Measurements from ENCODE around the gene SSBP4.

The SSBP4 gene

DNA sequence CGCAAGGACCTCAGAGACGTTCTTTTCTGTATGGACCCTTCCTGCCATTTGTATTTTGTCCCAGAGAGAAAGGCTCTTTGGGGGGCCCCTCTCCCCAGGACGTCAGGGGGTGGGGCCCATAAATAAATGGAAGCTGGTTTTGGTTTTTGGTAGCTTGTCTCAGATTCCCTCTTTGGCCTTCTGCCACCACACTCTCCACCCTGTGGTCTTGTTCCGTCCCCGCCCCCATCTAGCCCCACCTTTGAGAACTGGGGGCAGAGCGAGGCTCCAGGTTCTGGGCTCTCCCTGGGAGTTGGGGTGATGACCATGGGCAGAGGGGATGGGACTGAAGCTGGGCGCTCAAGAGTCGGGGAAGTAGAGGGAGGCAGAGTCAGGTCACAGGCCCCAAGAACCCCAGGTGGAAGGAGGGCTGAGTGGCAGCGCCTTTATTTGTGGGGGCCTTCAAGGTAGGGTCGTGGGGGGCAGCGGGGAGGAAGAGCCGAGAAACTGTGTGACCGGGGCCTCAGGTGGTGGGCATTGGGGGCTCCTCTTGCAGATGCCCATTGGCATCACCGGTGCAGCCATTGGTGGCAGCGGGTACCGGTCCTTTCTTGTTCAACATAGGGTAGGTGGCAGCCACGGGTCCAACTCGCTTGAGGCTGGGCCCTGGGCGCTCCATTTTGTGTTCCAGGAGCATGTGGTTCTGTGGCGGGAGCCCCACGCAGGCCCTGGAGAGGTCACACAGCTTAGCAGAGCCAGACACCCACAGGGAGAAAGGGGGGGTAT, 15.4 kb downstream of the SSBP4 start:
- DNase-seq: no peak

- no peak for DNase-seq
Observed at GRCh38 chr19:18435178-18435841, 16.1 kb downstream of the SSBP4 start.

DNA sequence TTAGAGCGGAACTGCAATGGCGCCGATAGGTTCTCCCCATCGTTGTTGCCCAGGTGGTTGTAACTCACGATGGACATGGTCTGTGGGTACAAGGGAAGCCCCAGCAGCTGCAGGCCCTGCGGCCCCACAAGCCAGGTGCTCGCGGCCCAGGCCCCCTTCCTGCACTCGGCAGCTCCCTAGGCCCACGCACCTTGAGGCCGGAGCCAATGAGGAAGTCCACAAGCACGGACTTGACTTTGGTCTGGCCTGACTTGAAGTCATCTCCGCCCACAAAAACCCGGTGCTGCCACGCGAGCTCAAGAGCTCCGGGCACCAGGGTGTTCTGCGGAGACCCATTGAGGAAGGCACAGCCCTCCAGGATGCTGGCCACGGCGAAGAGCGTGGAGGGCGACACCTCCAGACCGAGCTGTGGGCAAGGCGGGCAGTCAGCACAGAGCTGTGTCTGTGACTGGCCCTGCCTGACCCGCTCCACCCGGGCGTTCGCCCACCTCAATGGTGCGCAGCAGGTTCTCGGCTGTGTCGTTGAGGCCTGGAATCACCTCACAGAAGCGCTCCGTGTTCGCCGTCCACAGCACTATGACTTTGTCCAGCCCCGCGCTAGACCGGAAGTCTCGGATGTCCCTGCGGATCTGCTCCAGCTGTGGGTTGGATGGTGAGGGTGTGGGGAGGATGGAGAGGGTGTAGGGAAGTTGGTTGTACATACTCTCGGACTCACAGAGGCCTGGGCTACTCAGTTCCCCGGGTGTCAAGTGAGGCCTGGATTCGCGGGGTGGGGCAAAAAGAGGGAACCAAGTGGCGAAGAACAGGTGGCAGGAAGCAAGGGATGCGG, 16.9 kb downstream of the SSBP4 start:
- DNase-seq: no peak

DNA sequence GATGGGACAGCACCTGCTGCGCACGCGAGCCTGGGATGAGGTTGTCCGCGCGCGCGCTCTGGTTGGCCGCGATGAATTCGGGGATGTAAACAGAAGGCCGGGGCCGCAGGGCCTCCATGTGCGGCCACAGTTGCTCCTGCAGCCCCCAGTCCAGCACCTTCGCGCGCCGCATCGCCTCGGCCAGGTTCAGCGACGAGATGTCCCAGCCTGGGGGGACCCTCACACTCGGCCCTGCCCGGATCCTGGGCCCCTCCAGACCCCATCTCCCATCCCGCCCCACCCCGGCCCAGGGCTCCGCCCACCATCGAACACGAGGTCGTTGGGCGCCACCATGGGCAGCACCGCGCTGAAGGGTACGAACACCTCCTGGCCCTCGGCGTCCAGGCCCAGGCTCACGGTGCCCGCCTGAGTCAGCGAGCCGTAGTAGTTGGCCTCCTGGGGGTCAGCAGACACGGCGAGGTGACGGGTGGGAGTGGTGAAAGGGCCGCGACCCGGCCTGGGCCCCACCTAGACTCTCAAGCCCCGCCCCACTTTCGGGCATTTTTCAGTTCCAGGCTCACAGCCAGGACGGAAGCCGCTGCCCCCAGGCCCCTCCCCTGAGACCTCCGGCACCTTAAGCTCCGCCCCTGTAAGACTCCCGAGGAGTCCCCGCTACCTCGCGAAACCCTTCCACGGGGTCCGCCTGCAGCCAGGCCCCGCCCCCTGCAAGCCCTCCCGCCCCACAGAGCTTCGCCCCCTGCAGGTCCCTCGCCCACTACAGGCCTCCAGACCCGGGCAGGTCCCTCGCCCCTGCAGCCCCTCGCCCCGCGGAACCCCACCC, 17.7 kb downstream of the SSBP4 start:
- no peak for DNase-seq

- DNase-seq: no peak
Observed at GRCh38 chr19:18437491-18438330, 18.5 kb downstream of the SSBP4 start, which contains the start of gene ISYNA1. Gene ISYNA1 (minus strand): TSS chr19:18438133. CDS start chr19:18437979, 154 bp downstream.

GRCh38 chr19:18438331-18439024, 19.3 kb downstream of the SSBP4 start:
- DNase-seq: no peak

DNA sequence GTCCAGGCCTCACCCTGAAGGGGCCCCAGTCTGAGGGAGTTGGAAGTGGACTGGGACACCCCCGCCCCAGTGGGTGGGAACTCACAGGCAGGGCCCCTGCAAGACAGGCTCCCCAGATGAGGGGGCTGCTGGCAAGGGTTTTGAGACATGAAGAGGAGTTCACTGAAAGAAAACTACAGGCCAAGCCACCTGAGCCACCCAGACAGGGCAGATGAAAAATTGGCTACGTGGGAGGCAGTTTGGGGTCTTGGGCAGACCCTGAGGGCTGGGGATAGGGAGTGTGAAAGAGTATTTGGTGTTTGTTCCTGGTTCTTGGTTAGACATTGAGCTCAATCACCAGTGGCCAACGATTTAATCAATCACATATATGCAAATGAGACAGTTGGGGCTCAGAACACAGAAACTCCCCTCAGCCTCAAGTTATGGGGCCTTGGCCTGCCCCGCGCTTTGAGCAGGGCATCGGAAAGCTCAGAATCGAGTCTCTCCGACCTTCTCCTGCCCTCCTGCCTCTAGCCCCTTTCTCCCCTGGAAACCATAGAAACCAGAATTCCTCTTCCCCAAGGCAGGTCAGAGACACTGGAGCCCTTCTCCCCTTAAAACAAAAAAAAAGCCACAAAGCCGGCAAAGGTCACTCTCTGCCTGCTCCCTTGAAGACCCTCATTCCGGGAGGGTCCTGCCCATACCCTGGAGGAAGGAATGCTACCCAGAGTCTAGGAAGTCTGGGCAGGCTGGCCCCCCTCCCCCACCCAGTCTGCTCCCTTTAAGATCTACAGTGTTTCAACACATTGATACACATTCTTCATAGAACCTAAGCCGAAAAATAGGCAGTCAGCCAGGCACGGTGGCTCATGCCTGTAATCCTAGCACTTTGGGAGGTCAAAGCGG, 20.1 kb downstream of the SSBP4 start:
- DNase-seq: no peak

- DNase-seq: no peak
Observed at GRCh38 chr19:18439910-18440237, 20.7 kb downstream of the SSBP4 start.

- DNase-seq: no peak
Observed at GRCh38 chr19:18440415-18440877, 21.2 kb downstream of the SSBP4 start.

- no peak for DNase-seq
Observed at GRCh38 chr19:18440936-18441803, 22.0 kb downstream of the SSBP4 start.

- no peak for DNase-seq
Observed at GRCh38 chr19:18441804-18442788, 22.9 kb downstream of the SSBP4 start.

DNA sequence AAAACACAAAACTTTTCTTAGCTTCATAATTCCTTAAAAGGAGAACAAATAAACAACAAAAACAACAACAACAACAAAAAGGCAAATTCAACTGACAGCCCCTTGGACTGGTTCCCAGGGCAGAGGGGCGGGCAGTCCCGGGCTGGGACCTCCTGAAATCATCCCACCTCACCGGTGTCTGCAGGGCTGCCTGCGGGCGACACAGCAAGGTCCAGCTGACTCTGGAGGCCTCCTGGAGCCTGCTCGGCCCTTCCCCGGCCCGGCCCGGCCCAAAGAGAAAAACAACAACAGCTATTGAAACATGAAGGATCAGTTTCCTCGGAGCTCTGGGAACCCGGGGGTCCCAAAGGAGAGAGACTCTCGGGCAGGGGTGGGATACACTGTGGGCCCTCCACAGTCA, 23.7 kb downstream of the SSBP4 start:
- DNase-seq: no peak

DNA sequence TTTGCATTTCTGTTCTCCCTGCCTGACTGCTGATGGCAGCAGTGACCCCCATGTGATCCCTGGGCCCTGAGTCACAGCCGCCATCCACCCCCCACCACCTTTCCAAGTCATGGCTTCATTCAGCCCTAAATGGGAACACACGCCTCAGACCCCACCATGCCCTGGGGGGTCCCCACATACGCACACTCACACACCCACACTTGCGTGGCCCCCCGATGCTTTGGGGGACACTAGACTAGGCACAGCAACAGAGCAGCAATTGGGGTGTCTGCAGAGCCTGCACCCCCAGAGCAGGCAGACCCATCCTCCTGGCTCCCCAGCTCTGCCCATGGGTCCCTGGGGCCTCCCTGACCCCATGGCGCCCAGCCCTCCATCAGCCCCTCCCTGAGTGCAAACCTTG, 24.2 kb downstream of the SSBP4 start:
- DNase-seq: no peak

DNA sequence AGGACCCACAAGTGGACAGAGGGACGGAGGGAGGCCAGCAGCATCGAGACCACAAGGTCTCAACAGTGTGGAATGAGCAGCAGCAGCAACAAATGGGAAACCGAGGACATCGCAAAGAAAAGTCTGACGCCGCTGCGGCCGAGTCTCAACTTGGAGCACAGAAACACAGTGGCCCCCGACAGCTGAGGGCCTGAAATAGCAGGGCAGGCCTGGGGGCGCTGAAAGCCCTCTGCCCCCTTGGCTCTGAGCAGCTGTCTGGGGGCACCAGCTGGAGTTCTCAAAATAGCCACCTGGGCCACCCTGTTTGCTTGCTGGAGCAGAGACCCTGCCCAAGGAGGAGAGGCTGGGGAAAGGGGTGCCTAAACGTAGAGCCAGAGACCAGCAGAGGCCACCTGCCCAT, 24.6 kb downstream of the SSBP4 start:
- no peak for DNase-seq

- DNase-seq: no peak
Observed at GRCh38 chr19:18444513-18444912, 25.3 kb downstream of the SSBP4 start.

- DNase-seq: no peak
Observed at GRCh38 chr19:18445262-18445948, 26.2 kb downstream of the SSBP4 start.

DNA sequence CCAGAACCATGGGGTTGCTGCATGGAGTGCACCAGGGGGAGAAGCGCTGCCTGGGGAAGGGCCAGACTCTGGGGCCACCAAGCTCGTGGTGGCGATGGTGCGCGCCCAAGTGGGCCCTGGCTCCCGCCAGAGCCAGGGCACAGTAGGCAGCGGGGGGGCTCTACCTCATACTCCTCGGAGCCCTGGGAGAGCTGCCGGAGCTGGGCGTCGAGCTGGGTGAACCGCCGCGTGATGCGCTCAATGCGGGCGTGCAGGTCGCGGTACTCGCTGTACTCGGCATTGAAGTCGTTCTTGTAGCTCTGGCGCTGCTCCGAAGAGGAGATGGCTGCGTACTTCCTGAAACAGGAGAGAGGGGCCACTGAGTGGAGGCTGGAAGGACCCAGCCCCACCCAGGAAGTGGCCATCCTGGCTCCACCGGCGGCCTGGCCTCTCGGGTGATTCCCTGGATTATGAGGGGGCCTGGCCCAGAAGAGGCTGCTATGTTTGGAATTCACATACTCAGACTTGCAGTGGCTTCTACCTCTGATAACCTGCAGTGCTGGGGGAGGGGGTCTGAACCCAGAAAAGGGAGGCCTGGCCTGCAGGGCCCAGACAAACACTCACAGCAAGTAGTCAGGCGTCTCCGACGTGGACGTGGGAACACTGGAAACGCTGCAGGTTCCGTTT, 27.1 kb downstream of the SSBP4 start:
- DNase-seq: no peak

Measured in SIG-M5 (cell line).